Naive thymus-derived CD8-positive, alpha-beta T cell (primary cell): Measurements from ENCODE around the gene ZSCAN22. TPM values are rescaled to one million over a fixed set of nuclear protein-coding genes. Genes with fewer than 3 reads are reported as not detected.
A peak's percentile ranks its signal among the peaks of the same experiment; 100 is the strongest.
"Not testable (repeated sequence)": the region's sequence is repeated elsewhere in the genome, so short reads cannot be mapped to it uniquely, and the experiment has no call there.

Experiments
- ATAC-seq, 2 donors: fragments of 150-1000 bp; cut with Tn5 transposase in 1 of 2; sonication (Bioruptor Pico), chemical (Tn5 transposase) in 1 of 2; 1 replicate in 1 of 2; 2 replicates in 1 of 2; pipeline ENCODE4 v1.10.0; 2021; ENCODE audit warnings: mild to moderate bottlenecking in 2 of 2, moderate library complexity in 2 of 2
- POLR2A ChIA-PET: fragments of 350-600 bp; sonication (Branson Sonifier 250); formaldehyde crosslinking; loops from one replicate; lab custom pipeline; 2021; ENCODE audit warnings: antibody characterized with exemption; lab: Charles Lee
- DNase-seq, 10 donors: peaks; one replicate each; pipeline versions ENCODE4 v3.0.0 to v3.0.0-alpha.2; 2020 to 2022
- H3K27ac Mint-ChIP-seq, 10 donors: one replicate each; pipeline ENCODE4 v1.8.0; 2020 to 2022; ENCODE audit warnings: mild to moderate bottlenecking in 10 of 10, mixed read lengths in 10 of 10, moderate library complexity in 4 of 10, inconsistent platforms in 1 of 10
- H3K27me3 Mint-ChIP-seq, 5 donors: one replicate each; pipeline ENCODE4 v1.8.0; 2021 to 2022; ENCODE audit warnings: mixed read lengths in 5 of 5
- H3K36me3 Mint-ChIP-seq, 3 donors: one replicate each; pipeline ENCODE4 v1.8.0; 2020 to 2022; ENCODE audit warnings: mixed read lengths in 3 of 3, mild to moderate bottlenecking in 2 of 3, inconsistent platforms in 1 of 3
- H3K4me1 Mint-ChIP-seq, 4 donors: one replicate each; pipeline ENCODE4 v1.8.0; 2021 to 2022; ENCODE audit warnings: mixed read lengths in 4 of 4
- H3K4me3 Mint-ChIP-seq, 10 donors: one replicate each; pipeline ENCODE4 v1.8.0; 2020 to 2022; ENCODE audit warnings: mild to moderate bottlenecking in 10 of 10, mixed read lengths in 10 of 10, moderate library complexity in 6 of 10, inconsistent platforms in 1 of 10
- H3K9me3 Mint-ChIP-seq, 9 donors: one replicate each; pipeline ENCODE4 v1.8.0; 2020 to 2022; ENCODE audit warnings: mixed read lengths in 9 of 9, mild to moderate bottlenecking in 3 of 9, inconsistent platforms in 1 of 9, moderate library complexity in 1 of 9
- polyA plus RNA-seq, 3 donors: library from polyadenylated mRNA; unstranded; fragments of 300-500 nt; fragmentation: Illumina TruSeq; gene quantifications; one replicate each; pipeline ENCODE4 v1.2.3, GENCODE V29; 2021
- total RNA-seq, 8 experiments: library from RNA in 2 of 8; stranded (reverse) in 2 of 8; gene quantifications; one replicate each; pipeline ENCODE4 v1.2.3 and lab custom pipeline; 2021 to 2026

The ZSCAN22 gene
- total and polyA plus RNA-seq, 5 experiments from 2014 or later = 0.69 to 4.6 (median 3.3) TPM

GRCh38 chr19:58366585-58367430, 40.0 kb downstream of the ZSCAN22 start:
- Mint-ChIP-seq H3K4me3 (no peak overlapping the region), H3K9me3 (no peaks in the 10 kb centered on the region), H3K27ac (no peak overlapping the region), H3K27me3 (no peaks in the 10 kb centered on the region), H3K36me3 (peaks cover 0 to 2% (median 0%) of the 10 kb centered on the region in 3 donors), H3K4me1 (peaks cover 5 to 14% (median 10%) of the 10 kb centered on the region in 4 donors)
- no peak for DNase-seq
- ATAC-seq = no peak
- POLR2A ChIA-PET = interaction anchor here (0.8 kb wide), 1 partner anchor 13 kb away, joined by 3 read pairs; the partner anchor contains the start of gene A1BG

- no peak for DNase-seq
- H3K36me3 Mint-ChIP-seq = peaks cover 0 to 2% (median 0%) of the 10 kb centered on the region in 3 donors
- POLR2A ChIA-PET = no interaction called here
- H3K27ac Mint-ChIP-seq = no peak overlapping the region
- H3K27me3 Mint-ChIP-seq = no peaks in the 10 kb centered on the region
- H3K9me3 Mint-ChIP-seq = no peaks in the 10 kb centered on the region
- ATAC-seq = no peak
- peaks cover 0 to 6% (median 4%) of the 10 kb centered on the region in 4 donors for H3K4me1 Mint-ChIP-seq
- H3K4me3 Mint-ChIP-seq = no peak overlapping the region
Measured at GRCh38 chr19:58367698-58368454, 41.1 kb downstream of the ZSCAN22 start.

GRCh38 chr19:58368561-58369360, 42.0 kb downstream of the ZSCAN22 start:
- H3K4me3 Mint-ChIP-seq = no peak overlapping the region
- no peak overlapping the region for H3K27ac Mint-ChIP-seq
- POLR2A ChIA-PET = interaction anchor here (0.6 to 1.6 kb wide), 5 partner anchors 13 to 179 kb away, joined by 4 to 6 read pairs (median 6); partner anchors contain the start of gene RPS5
- ATAC-seq = no peak
- DNase-seq = no peak
- H3K4me1 Mint-ChIP-seq = peaks cover 0 to 6% (median 2%) of the 10 kb centered on the region in 4 donors
- H3K36me3 Mint-ChIP-seq = peaks cover 0 to 2% (median 0%) of the 10 kb centered on the region in 3 donors
- H3K27me3 Mint-ChIP-seq = no peaks in the 10 kb centered on the region
- no peaks in the 10 kb centered on the region for H3K9me3 Mint-ChIP-seq

- ATAC-seq (no peak), DNase-seq (no peak)
- Mint-ChIP-seq H3K4me3 (no peak overlapping the region), H3K4me1 (peaks cover 0 to 2% (median under 1%) of the 10 kb centered on the region in 4 donors), H3K36me3 (peaks cover 0 to 2% (median 0%) of the 10 kb centered on the region in 3 donors), H3K27ac (no peak overlapping the region), H3K9me3 (no peaks in the 10 kb centered on the region), H3K27me3 (no peaks in the 10 kb centered on the region)
- POLR2A ChIA-PET = interaction anchor here (2.7 kb wide), 1 partner anchor 10 kb away, joined by 15 read pairs; the partner anchor contains the start of gene ZNF497
Measured at GRCh38 chr19:58372311-58373133, 45.7 kb downstream of the ZSCAN22 start.

GRCh38 chr19:58374200-58374599, 47.4 kb downstream of the ZSCAN22 start:
- Mint-ChIP-seq H3K4me1 (peaks cover 0 to 13% (median 5%) of the 10 kb centered on the region in 4 donors), H3K27ac (peak overlapping the region in 1 of 10 donors; percentile 46), H3K36me3 (peaks cover 0 to 2% (median 0%) of the 10 kb centered on the region in 3 donors), H3K9me3 (no peaks in the 10 kb centered on the region), H3K4me3 (peak overlapping the region in 1 of 10 donors; percentile 10), H3K27me3 (no peaks in the 10 kb centered on the region)
- DNase-seq = no peak
- POLR2A ChIA-PET = interaction anchor here (0.5 to 2.7 kb wide), 3 partner anchors 12 to 84 kb away, joined by 3 to 15 read pairs (median 3); partner anchors contain the start of gene ZNF497
- no peak for ATAC-seq

- DNase-seq, ATAC-seq, H3K36me3 Mint-ChIP-seq, H3K27ac Mint-ChIP-seq, H3K27me3 Mint-ChIP-seq, H3K9me3 Mint-ChIP-seq, H3K4me3 Mint-ChIP-seq: not testable (repeated sequence)
- H3K4me1 Mint-ChIP-seq = peaks cover 10 to 30% (median 19%) of the 10 kb centered on the region in 4 donors
- POLR2A ChIA-PET = interaction anchor here (1.2 kb wide), 1 partner anchor 13 kb away, joined by 5 read pairs; no protein-coding TSS in a partner anchor
Measured at GRCh38 chr19:58376724-58377123, 49.9 kb downstream of the ZSCAN22 start.

GRCh38 chr19:58379246-58379645, 52.5 kb downstream of the ZSCAN22 start:
- Mint-ChIP-seq H3K4me3 (peak overlapping the region; percentile 85 to 99 (median 94)), H3K36me3 (no peaks in the 10 kb centered on the region), H3K27ac (peak overlapping the region; percentile 93 to 98 (median 96)), H3K9me3 (no peaks in the 10 kb centered on the region), H3K27me3 (no peaks in the 10 kb centered on the region), H3K4me1 (peaks cover 14 to 37% (median 27%) of the 10 kb centered on the region in 4 donors)
- ATAC-seq (no peak), DNase-seq (no peak)
- POLR2A ChIA-PET = interaction anchor here (0.9 to 4.5 kb wide), 5 partner anchors 16 to 197 kb away, joined by 3 to 43 read pairs (median 5); partner anchors contain the start of genes ZNF274 and ZNF497

GRCh38 chr19:58380037-58380661, 53.4 kb downstream of the ZSCAN22 start:
- ATAC-seq (no peak), DNase-seq (peak in 1 of 10 donors; percentile 58)
- POLR2A ChIA-PET = interaction anchor here (0.8 to 4.5 kb wide), 7 partner anchors 17 to 198 kb away, joined by 3 to 43 read pairs (median 5); partner anchors contain the start of genes ZNF274, ZNF497 and ZNF584
- peak overlapping the region; percentile 85 to 99 (median 94) for H3K4me3 Mint-ChIP-seq
- no peaks in the 10 kb centered on the region for H3K9me3 Mint-ChIP-seq
- H3K27ac Mint-ChIP-seq = peak overlapping the region; percentile 93 to 98 (median 96)
- no peaks in the 10 kb centered on the region for H3K27me3 Mint-ChIP-seq
- H3K36me3 Mint-ChIP-seq = no peaks in the 10 kb centered on the region
- H3K4me1 Mint-ChIP-seq = peaks cover 14 to 39% (median 28%) of the 10 kb centered on the region in 4 donors

GRCh38 chr19:58380662-58381459, 54.1 kb downstream of the ZSCAN22 start, which contains the start of gene ZNF837:
TSS of gene ZNF837 (minus strand) at chr19:58381030. CDS start at chr19:58369332, 11,698 bp downstream.
- POLR2A ChIA-PET = interaction anchor here (0.9 to 4.5 kb wide), 7 partner anchors 18 to 138 kb away, joined by 3 to 43 read pairs (median 5); partner anchors contain the start of genes ZNF132, ZNF497, ZNF584 and ZSCAN22
- DNase-seq = peak; percentile 92 to 100 (median 98)

More at GRCh38 chr19:58380662-58381459, 54.1 kb downstream of the ZSCAN22 start, which contains the start of gene ZNF837:
- peak within 1 kb of the TSS; percentile 85 to 99 (median 94) for H3K4me3 Mint-ChIP-seq
- no peaks in the 10 kb centered on the region for H3K9me3 Mint-ChIP-seq
- no peaks in the 10 kb centered on the region for H3K36me3 Mint-ChIP-seq
- peaks cover 14 to 43% (median 34%) of the 10 kb centered on the region in 4 donors for H3K4me1 Mint-ChIP-seq
- peak within 1 kb of the TSS; percentile 93 to 98 (median 97) for H3K27ac Mint-ChIP-seq
- H3K27me3 Mint-ChIP-seq = no peaks in the 10 kb centered on the region
- ATAC-seq = peak; percentile 83 to 85
